Activated naive CD4-positive, alpha-beta T cell treated with anti-CD3 and anti-CD28 coated beads, Interleukin-2, amount 50 U/mL, for 16 hours (primary cell): ENCODE results near the gene SMG6.
"Not testable (repeated sequence)": the region's sequence is repeated elsewhere in the genome, so short reads cannot be mapped to it uniquely, and the experiment has no call there.

Source experiments
- DNase-seq: peaks from one replicate; pipeline ENCODE4 v3.0.0-alpha.2; 2020

Gene SMG6

DNA sequence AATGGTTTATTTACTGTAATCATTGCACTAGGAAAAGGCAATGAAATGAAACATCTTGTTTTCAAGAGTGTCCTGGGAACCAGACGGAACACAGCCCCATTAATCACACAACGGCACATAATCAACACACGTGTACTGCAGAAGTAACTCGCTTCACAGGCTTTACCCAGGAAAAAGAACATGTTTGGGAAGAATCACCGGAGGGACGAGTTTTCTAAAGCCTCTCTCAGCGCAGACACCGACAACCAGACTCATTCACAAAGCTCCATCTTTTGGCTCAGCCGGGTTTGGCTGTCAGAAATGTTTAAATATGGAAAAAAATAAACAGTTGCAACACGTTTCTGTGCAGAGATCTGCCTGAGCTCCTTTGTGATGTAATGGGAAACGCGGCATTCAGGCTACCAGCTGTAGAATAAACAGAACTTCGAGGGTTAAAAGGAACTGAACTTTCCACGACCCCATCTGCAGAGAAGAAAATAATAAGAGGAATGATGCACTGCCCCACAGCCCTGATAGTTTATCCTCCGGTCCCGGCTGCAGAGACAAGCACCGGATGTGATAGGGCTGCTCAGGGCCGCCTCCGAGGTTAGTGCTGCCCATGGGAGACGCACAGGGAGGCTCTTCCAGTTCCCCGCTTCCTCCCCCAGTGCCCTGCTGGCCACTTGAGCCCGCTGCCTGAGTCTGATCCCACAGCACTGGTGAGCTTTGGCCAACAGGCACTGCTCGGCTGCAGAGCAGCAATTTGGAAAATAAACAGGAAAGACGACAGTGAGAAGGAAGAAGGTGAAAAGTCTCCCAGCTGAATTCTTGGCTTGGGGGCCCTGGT is 128.9 kb downstream of the SMG6 start:
- no peak for DNase-seq

DNA sequence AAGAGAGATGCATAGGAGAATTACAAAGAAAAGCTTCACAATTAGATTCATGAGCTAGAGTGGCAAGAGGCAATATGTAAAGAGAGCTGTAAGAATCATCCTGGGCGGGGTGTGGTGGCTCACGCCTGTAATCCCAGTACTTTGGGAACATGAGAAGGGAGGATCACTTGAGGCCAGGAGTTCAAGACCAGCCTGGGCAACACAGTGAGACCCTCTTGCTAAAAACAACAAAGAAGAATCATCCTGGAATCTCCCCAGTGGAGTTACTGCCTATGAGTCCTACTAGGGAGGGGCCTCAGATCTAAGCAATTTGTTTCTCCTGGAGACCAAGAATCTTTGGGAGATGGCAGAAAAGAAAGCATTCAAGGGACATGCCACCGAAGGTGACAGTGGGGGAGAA is 129.6 kb downstream of the SMG6 start:
- no peak for DNase-seq

DNA sequence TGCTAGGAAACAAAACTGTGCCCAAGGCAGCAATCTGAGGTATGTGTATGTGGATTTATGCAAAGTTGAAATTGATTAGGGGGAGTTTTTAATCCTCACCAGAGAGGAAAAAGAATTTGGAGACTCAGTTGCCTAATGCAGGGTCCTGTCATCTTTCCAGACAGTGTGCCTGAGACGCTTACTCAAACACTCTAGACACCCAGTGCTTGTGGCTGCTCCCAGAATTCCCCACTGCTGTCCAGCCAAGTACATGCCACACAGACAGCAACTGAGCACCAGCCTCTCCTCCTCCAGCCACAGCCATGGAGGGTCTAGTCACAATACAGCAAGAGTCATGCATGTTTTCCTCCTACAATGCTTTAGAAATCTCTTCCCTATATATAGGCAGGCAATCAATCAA is 130.6 kb downstream of the SMG6 start:
- no peak for DNase-seq

DNA sequence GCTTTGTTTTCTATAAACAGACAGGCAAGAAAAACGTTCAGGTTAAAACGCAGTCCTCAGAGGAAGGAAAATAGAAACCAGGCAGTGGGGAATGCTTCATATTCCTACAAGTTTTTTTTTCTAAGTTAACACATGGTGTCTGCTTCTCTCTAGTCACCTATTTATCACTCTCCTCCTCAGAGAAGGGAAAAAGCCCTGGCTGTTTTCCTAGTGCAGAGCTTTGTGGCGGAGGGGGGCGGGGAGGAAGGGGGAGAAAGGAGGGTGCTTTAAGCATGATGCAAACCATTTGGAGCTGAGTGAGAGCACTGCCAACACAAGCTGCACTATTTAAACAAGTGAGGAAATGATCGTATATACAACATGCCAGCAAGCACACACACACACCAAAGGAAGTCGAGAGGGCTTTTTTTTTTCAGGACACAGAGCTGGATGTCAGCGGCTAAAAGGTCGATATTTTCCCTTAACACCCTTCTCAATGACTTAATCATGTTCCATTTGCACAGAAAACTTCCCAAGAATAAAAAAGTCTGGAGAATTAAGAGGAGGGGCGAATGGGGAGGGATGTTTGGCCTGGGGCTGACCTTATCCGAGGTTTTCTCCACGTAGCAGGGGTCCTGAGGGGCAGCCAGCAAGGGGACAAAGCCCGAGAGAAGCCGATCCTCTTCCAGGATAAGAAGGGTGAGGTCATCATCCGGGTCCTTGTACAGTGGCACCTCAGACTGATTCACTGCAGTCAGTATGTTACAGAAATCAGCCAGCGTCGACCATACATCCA is 131.3 kb downstream of the SMG6 start:
- DNase-seq: no peak

DNA sequence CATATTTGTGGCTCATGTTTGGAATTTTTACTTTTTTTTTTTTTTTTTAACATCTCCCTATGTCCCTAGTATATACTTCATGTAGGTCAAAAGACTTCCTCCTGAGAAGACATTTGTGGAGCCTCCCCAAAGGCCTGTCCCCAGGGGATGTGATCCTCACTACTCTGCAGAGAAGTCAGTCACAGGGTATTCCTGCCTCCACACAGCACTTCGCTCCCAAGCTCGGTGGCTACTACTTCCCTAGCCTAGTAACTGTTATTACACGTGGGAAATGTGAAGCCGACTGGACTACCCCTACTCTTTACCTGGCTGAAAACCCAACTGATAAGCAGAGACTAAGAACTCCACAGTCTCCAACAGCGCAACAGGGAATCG is 131.9 kb downstream of the SMG6 start:
- DNase-seq: no peak

DNA sequence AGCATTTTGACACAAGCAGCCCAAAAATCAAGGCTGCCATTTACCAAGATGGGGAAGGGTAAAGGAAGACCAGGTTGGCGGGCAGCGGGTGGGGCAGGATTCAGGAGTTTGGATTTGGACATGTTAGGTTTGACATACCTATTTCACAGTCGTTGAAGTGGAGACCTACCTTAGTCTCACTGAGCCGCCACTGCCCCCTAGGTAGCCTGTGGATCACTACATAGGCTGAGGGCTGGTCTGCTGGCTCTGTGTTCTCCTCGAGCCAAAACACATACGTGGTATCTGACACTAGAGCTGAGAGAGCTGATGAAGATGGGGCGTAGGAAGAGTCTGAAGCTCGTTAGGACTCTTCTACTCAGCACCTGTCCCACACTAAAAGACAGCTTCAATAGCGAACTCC is 133.6 kb downstream of the SMG6 start:
- no peak for DNase-seq

DNA sequence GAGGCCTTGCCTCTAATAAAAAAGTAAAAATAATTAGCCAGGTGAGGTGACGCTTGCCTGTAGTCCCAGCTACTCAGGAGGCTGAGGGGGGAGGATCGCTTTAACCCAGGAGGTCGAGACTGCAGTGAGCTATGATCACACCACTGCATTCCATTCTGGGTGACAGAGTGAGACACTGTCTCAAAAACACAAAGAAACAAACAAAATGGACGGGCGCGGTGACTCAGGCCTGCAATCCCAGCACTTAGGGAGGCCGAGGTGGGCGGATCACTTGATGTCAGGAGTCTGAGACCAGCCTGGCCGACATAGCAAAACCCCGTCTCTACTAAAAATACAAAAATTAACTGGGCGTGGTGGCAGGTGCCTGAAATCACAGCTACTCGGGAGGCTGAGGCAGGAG is 137.9 kb downstream of the SMG6 start:
- not testable (repeated sequence) for DNase-seq

DNA sequence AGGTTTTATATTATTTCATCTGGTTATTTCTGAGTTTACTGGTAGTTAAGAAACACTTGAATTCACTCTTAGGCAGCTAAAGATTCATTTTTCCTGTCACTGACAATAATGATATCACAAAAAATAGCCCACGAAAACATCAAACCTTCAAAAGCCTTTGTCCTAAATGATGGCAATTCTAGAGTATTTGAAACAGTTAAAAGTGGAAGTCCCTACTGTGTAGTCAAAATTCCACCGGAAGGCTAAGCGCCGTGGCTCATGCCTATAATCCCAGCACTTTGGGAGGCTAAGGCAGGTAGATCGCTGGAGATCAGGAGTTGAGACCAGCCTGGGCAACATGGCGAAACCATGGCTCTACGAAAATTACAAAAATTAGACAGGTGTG is 145.2 kb downstream of the SMG6 start:
- DNase-seq: no peak

DNA sequence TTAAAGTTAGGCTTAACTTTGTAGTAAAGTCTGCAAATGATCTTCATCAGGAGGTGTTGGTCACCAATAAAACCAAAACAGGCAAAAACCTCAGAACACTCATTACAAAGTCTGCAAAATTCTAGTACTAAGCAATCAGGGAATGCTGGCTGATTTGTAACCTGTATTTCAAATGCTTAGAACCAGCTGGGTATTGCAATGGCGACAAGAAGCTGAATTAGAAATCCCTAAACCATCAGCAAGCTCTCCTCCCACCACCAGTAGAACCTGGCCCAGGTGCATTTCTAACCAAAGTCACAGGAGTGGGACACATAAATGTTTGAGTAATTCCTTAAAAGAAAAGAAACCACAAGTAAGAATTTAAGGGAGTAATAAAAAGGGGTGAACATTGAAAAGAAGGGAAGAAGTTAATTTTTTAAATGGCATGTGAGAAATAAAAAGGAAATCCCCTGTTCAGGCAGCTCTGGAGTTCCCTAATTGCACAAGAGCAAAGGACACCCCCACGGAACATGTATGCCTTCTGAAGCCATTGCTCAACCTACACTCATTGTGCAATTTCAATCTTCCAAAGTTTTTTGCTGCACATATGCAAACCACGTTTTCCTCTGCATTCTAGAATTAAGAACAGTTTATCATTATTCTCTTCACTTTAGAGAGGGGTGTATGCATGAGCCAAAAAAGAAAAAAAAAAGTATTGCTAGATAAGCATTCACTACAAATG is 145.8 kb downstream of the SMG6 start:
- no peak for DNase-seq

DNA sequence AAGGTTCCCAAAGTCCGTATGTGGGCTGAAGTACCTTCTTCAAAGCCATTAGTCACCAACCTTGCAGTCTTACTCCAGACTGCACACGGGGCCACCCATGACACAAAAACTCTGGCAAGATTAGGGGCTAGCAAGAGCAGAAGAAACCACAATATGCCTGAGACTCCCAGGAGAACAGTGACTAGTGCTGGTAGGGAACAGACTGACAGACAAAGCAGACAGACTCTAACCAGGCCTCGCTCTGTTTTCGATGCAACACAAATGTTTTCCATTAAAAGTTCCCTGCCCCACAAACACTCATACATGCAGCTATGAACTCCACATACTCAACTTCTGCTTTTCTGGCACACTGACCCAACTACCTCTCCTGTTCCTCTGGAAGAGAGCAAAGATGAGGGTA is 146.5 kb downstream of the SMG6 start:
- no peak for DNase-seq

DNA sequence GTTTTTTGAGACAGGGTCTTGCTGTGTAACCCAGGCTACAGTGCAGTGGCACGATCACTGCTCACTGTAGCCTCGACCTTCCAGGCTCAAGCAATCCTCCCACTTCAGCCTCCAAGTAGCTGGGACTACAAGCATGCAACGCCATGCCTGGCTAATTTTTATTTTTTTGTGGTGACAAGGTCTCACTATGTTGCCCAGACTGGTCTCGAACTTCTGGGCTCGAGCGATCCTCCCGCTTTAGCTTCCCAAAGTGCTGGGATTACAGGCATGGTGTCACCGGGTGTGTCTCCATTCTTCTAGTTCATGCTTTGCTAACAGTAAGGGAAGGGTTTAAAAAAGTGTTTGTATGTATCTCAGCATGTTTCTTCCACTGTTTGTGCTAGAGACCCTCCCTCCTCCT is 146.9 kb downstream of the SMG6 start:
- no peak for DNase-seq

DNA sequence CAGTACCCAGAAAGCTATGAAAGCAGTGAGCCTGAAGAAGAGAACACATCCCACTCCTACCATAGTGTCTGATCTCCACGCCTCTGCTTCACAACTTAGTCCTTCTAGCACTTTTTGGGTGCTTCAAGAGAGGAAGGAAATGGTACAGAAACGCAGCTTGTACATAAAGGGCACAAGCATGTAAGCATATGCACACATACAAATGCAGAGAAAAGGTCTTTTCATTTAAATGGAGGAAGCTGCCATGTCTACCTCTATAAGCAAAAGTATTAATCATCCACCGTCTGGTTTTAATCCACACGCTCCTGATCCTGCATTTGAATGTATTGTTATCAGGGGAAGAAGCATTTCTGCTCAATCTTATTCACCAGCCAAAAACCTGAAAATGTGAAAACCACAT is 148.0 kb downstream of the SMG6 start:
- no peak for DNase-seq

DNA sequence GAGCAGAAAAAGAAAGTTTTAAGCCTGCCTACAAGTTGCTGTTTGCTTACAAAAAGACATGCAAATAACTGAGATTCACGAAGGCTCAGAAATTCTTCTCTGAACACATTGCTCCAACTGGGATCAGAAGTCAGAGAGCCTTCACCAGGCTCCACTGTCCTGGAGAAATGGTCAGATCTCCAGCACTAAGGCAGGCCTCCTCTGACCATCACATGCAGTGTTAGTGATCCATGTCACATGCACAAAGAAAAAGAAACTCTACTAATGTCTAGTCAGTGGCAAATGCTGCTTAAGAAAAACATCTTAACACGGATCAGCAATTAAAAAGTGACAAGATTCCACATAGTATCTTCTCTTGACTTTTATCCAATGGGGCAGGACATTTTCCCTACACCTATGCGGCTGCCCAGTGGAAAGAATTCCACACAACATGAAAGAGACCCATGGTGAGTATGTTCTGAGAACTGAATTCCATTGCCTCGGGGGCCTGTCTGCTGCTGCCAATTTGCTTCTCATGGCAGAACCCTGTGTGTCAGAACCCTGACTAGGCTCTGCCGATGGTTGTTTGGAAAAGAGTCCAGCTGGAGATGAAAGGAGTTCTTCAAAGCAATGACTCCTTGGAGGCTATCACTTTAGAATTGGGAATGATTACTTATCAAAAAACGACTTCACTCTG is 152.1 kb downstream of the SMG6 start:
- DNase-seq: no peak

DNA sequence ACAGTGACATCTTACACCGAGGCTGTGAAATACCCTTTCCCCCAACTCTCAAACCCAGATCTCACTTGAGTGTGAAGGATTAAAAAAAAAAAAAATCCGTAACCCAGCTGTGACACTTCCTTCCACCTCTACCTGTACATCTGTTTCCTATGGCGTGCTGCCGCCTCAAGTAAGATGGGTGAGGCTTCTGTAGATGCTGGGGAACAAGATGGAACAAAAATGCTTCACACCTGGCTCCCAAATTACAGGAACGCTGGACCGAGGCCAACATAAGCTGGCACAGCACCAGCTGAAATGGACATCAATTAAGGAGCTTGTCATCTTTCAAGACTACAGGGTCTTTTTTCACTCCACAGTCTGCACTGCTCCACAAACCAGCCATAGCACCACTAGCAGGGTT is 152.8 kb downstream of the SMG6 start:
- no peak for DNase-seq

DNA sequence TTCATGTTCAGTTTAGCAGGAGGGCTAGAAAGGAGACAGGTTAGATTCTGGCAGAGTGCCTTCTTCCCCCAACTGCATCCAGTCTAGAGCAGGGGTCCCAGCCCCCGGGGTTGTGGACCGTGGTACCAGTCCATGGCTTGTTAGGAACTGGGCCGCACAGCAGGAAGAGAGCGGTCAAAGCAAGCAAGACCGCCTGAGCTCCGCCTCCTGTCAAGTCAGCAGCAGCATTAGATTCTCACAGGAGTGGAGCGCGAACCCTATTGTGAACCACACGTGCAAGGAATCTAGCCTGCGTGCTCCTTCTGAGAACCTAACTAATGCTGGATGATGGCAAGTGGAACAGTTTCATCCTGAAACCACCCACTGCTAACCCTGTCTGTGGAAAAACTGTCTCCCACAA is 153.7 kb downstream of the SMG6 start:
- no peak for DNase-seq

DNA sequence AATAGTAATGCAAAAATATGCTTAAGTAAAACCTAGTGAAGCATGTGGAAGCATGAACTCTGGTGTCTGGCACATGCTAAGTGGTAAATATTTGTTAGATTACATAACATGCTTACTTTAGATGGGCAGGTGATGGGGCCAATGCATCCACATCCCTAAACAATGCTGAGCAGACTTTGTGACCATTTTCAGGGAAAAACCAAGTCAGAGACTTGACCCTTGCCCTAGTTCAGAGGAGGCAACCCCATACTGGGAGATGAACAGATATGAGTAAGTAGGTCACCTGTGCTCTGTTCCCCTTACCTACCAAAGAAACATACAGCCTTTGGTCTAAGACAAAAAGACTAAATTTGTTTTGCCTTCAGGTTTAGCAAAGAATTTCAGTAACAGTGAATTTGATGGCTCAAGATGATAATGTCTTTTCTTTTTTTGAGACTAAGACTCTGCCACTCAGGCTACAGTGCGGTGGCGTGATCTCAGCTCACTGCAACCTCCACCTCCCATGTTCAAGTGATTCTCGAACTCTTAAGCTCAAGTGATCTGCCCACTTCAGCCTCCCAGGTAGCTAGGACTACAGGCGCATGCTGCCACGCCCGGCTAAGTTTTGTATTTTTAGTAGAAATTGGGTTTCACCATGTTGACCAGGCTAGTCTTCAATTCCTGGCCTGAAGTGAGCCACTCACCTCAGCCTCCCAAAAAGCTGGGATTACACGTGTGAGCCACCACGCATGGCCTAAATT is 157.3 kb downstream of the SMG6 start:
- no peak for DNase-seq

DNA sequence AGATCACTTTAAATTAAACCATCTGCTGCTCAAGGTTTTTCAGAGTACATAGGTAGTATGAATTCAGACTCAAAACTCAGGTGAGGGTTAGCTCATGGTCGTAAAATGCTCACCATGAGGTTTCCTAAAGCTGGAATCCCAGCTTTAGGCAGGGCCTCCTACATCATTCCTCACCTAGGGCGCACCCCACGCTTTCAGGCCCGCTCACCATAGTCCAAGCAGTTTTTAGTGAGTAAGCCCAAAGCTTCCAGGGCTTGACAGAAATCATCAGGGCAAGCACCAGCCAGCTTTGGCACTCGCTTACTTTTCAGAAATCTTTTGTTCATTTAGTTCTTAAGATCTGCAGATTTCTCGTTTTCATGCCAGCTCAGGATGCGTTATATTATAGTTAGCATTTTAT is 158.9 kb downstream of the SMG6 start:
- DNase-seq: no peak

DNA sequence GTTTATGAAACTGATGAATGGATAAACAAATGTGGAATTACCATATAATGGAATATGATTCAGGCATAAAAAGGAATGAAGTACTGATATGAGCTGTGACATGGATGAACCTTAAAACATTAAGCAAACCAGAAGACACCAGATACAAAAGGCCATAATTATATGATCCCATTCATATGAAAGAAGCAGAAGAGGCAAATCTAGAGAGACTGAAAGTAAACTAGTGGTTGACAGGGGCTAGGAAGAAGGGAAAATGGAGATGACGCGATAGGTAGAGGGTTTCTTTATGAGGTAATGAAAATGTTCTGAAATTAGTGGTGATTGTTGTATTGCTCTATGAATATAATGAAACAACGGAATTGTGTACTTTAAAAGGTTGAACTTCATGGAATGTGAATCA is 160.3 kb downstream of the SMG6 start:
- no peak for DNase-seq

DNA sequence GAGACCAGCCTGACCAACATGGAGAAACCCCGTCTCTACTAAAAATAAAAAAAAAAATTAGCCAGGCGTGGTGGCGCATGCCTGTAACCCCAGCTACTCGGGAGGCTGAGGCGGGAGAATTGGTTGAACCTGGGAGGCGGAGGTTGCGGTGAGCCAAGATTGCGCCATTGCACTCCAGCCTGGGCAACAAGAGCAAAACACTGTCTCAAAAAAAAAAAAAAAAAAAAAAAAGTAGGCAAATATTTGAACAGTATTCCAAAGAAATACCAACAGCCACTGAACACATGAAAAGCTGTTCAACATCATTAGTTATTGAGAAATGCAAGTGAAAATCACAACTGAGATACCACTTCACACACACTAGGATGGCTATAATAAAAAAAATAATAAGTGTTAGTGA is 160.9 kb downstream of the SMG6 start:
- DNase-seq: not testable (repeated sequence)

DNA sequence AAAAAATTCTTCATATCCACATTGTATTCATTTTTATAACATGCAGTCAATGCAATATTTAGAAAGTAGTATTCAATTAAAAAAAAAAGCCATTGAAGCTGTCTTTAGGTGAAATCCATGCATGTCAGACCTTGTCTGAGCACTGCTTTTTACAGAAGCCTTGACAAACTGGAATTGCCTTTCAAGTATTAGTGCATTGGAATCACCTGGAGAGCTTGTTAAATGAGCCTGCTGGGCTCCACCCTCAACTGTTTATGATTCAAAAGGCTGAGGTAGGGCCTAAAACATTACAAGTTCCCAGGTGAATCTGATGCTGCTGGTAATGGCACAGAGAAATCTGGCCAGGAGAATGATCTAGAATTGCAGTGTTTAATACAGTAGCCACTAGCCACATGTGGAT is 162.9 kb downstream of the SMG6 start:
- no peak for DNase-seq

DNA sequence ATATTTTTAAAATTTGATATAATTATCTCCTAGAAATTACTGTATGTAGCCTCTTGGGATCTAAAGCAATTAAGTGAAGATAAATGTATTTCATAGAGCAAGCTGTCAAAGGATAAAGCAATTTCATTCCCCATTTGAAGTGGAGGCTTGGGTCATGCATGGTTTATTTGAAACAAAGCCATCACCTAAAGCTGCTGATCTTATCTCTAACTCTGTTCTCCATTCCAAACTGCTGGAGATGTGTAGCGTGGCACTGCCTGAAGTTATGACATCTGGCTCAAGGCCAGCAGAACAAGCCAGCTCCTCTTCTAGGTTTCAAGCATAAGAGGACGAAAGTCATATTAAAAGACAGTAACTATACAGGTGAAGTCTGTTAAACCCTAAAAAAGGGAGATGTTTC is 164.8 kb downstream of the SMG6 start:
- no peak for DNase-seq

DNA sequence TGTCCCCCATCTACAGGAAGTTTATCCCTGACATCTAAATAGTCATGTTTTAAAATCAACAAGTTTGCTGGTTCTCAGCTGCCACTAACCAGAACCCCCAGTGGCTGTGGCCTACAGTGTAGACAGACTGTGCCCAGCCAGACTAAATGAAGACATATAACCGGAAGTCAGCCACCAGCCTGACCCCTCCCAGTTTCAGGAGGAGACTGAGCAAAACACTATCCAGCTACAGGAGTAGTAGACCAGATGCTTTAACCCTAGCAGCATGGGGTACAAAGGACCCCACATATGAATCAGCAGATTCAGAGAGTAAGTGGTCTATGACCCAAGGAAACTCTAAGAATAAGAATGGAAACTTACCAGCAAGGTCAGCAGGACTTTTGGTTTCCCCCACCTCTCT is 165.3 kb downstream of the SMG6 start:
- DNase-seq: no peak
